ENCODE measurements around the gene ABCC1.

GRCh38 chr16:15947983-15948509, 1.4 kb upstream of the ABCC1 start:
- no peak for TF ChIP-seq CTCF (IDR thresholded peaks at IDR 0.05; ENCODE audit: low read depth, low read length)
- no peak for TF ChIP-seq POLR2A (IDR thresholded peaks at IDR 0.05; ENCODE audit: extremely low read depth, insufficient read length)
- no peak for TF ChIP-seq MYC (IDR thresholded peaks at IDR 0.05; ENCODE audit: low read depth, low read length)
